Measurements from ENCODE around the gene MAP1LC3A. TPM values are rescaled to one million over a fixed set of nuclear protein-coding genes. Genes with fewer than 3 reads are reported as not detected.

MAP1LC3A gene
- total RNA-seq, 4 donors from 2014 or later: 7.5 to 24.6 (median 19.4) TPM

GRCh38 chr20:34530342-34530741 lies 28.2 kb upstream of the MAP1LC3A start:
- 74 to 86% methylated on average over 5 of the region's 5 CpGs for WGBS, 2 donors
- Histone ChIP-seq H3K27me3 (no peaks in the 10 kb centered on the region), H3K27ac (peak overlapping the region in 1 of 4 donors; percentile 11), H3K4me1 (peaks cover 10 to 48% (median 23%) of the 10 kb centered on the region in 3 donors), H3K36me3 (peaks cover 40 to 87% (median 51%) of the 10 kb centered on the region in 3 donors), H3K9me3 (no peaks in the 10 kb centered on the region), H3K4me3 (no peak overlapping the region)
- DNase-seq: no peak
- no peak for TF ChIP-seq POLR2A (IDR thresholded peaks at IDR 0.05)
- TF ChIP-seq CTCF (IDR thresholded peaks at IDR 0.05): no peak
- intact Hi-C loops (cut with DNase I): no loop called here

- H3K36me3 ChIP-seq: peaks cover 51 to 99% (median 57%) of the 10 kb centered on the region in 3 donors
- H3K27me3 ChIP-seq: no peaks in the 10 kb centered on the region
- H3K27ac ChIP-seq: no peak overlapping the region
- H3K9me3 ChIP-seq: no peaks in the 10 kb centered on the region
- no peak overlapping the region for H3K4me3 ChIP-seq
- DNase-seq: no peak
- 85 to 91% methylated on average over 6 to 8 of the region's 8 CpGs for WGBS, 2 donors
- TF ChIP-seq POLR2A (IDR thresholded peaks at IDR 0.05): no peak
- TF ChIP-seq CTCF (IDR thresholded peaks at IDR 0.05): no peak
- intact Hi-C loops (cut with DNase I): no loop called here
- peaks cover 1 to 34% (median 13%) of the 10 kb centered on the region in 3 donors for H3K4me1 ChIP-seq
Measured at GRCh38 chr20:34531608-34532265, 26.8 kb upstream of the MAP1LC3A start.

GRCh38 chr20:34532320-34532719 lies 26.2 kb upstream of the MAP1LC3A start:
- intact Hi-C loops (cut with DNase I): no loop called here
- DNase-seq: no peak
- WGBS, 2 donors: 80 to 97% methylated on average over 7 to 8 of the region's 8 CpGs
- no peaks in the 10 kb centered on the region for H3K9me3 ChIP-seq
- H3K27me3 ChIP-seq: no peaks in the 10 kb centered on the region
- H3K4me1 ChIP-seq: peaks cover 0 to 28% (median 8%) of the 10 kb centered on the region in 3 donors
- TF ChIP-seq CTCF (IDR thresholded peaks at IDR 0.05) (no peak), POLR2A (IDR thresholded peaks at IDR 0.05) (no peak)
- H3K27ac ChIP-seq: no peak overlapping the region
- H3K36me3 ChIP-seq: peaks cover 48 to 99% (median 57%) of the 10 kb centered on the region in 3 donors
- H3K4me3 ChIP-seq: no peak overlapping the region

GRCh38 chr20:34532756-34533155 lies 25.8 kb upstream of the MAP1LC3A start:
- H3K4me3 ChIP-seq: no peak overlapping the region
- WGBS, 2 donors: 95 to 100% methylated on average over 1 to 3 of the region's 7 CpGs
- intact Hi-C loops (cut with DNase I): no loop called here
- peaks cover 44 to 99% (median 53%) of the 10 kb centered on the region in 3 donors for H3K36me3 ChIP-seq
- DNase-seq: no peak
- no peak overlapping the region for H3K27ac ChIP-seq
- peaks cover 0 to 24% (median 8%) of the 10 kb centered on the region in 3 donors for H3K4me1 ChIP-seq
- H3K9me3 ChIP-seq: no peaks in the 10 kb centered on the region
- TF ChIP-seq CTCF (IDR thresholded peaks at IDR 0.05) (no peak), POLR2A (IDR thresholded peaks at IDR 0.05) (no peak)
- no peaks in the 10 kb centered on the region for H3K27me3 ChIP-seq

GRCh38 chr20:34534391-34535165 lies 23.9 kb upstream of the MAP1LC3A start:
- no peak overlapping the region for H3K4me3 ChIP-seq
- H3K4me1 ChIP-seq: peaks cover 0 to 9% (median 0%) of the 10 kb centered on the region in 3 donors
- 76 to 88% methylated on average over 3 to 12 of the region's 15 CpGs for WGBS, 2 donors
- no peak overlapping the region for H3K27ac ChIP-seq
- H3K9me3 ChIP-seq: no peaks in the 10 kb centered on the region
- peaks cover 43 to 98% (median 44%) of the 10 kb centered on the region in 3 donors for H3K36me3 ChIP-seq
- intact Hi-C loops (cut with DNase I): no loop called here
- DNase-seq: no peak
- H3K27me3 ChIP-seq: no peaks in the 10 kb centered on the region
- TF ChIP-seq CTCF (IDR thresholded peaks at IDR 0.05) (no peak), POLR2A (IDR thresholded peaks at IDR 0.05) (no peak)
